A549 (cell line): Measurements from ENCODE around the gene MAP4K4. TPM values are rescaled to one million over a fixed set of nuclear protein-coding genes. Genes with fewer than 3 reads are reported as not detected.

ENCODE experiments used
- ATAC-seq, 2 experiments: fragments of 200-7000 bp in 1 of 2; fragments of >200 bp in 1 of 2; cut with Nextera tagmentation in 1 of 2; cut with Tn5 transposase in 1 of 2; 3 replicates each; pipeline versions ENCODE4 v1.8.0 to v1.9.1; 2018 to 2020; ENCODE audit warnings: mild to moderate bottlenecking in 1 of 2, moderate library complexity in 1 of 2
- CTCF ChIA-PET: fragments of 300-600 bp; sonication (Branson Sonifier 250); formaldehyde crosslinking; extraction: SDS; loops from one replicate; lab custom pipeline; 2021; ENCODE audit warnings: antibody characterized with exemption, inconsistent platforms; lab: Yijun Ruan, JAX
- POLR2A ChIA-PET: fragments of 350-600 bp; formaldehyde crosslinking; extraction: SDS; loops from one replicate; lab custom pipeline; 2021; ENCODE audit warnings: antibody characterized with exemption, inconsistent platforms; lab: Yijun Ruan, JAX
- DNase-seq, 2 experiments: peaks; one replicate each; pipeline versions ENCODE4 v3.0.0 to v3.0.0-alpha.2; 2011 to 2016; ENCODE audit warnings: low read depth in 1 of 2, low spot score in 1 of 2
- FAIRE-seq: peaks from 2 replicates; lab custom pipeline; 2011; peaks lifted over from hg19 to GRCh38; lab: Jason Lieb, UNC
- H3K27ac ChIP-seq, 2 experiments: fragments of >200 bp; sonication (Bioruptor Twin); formaldehyde crosslinking; 3 replicates each; pipeline ENCODE4 v1.5.1; 2016 to 2017
- H3K4me1 ChIP-seq: fragments of >200 bp; sonication (Bioruptor Twin); formaldehyde crosslinking; 3 replicates; pipeline ENCODE4 v1.6.1; 2016
- H3K4me2 ChIP-seq: fragments of >200 bp; sonication (Bioruptor Twin); formaldehyde crosslinking; 3 replicates; pipeline ENCODE4 v1.6.1; 2016
- H3K4me3 ChIP-seq: fragments of >200 bp; sonication (Bioruptor Twin); formaldehyde crosslinking; 3 replicates; pipeline ENCODE4 v1.5.1; 2016
- H3K9me3 ChIP-seq: fragments of >200 bp; sonication (Bioruptor Twin); formaldehyde crosslinking; 3 replicates; pipeline ENCODE4 v1.6.1; 2016
- BHLHE40 ChIP-seq: IDR thresholded peaks from 2 replicates; pipeline ENCODE4 v1.6.1; 2012; ENCODE audit warnings: low read depth, low read length, inconsistent platforms
- CBX8 ChIP-seq: fragments of 200-600 bp; sonication (generic); IDR thresholded peaks from 2 replicates; pipeline ENCODE4 v1.6.1; 2016
- CEBPB ChIP-seq, 2 experiments: fragments of >200 bp in 1 of 2; sonication (Bioruptor Twin) in 1 of 2; formaldehyde crosslinking in 1 of 2; IDR thresholded peaks; 2 replicates each; pipeline ENCODE4 v1.6.1; 2012 to 2016
- EHF ChIP-seq: fragments of 250-450 bp; sonication (Bioruptor Pico); IDR thresholded peaks from 2 replicates; pipeline ENCODE4 v1.5.0; 2020; ENCODE audit warnings: mild to moderate bottlenecking
- FOSB ChIP-seq: fragments of 250-450 bp; sonication (Bioruptor Pico); IDR thresholded peaks from 2 replicates; pipeline ENCODE4 v1.5.0; 2020; ENCODE audit warnings: mild to moderate bottlenecking, moderate library complexity
- HDAC2 ChIP-seq: fragments of 200-600 bp; sonication (generic); IDR thresholded peaks from 2 replicates; pipeline ENCODE4 v1.6.1; 2016
- HOXB13 ChIP-seq: fragments of 250-450 bp; sonication (Bioruptor Pico); IDR thresholded peaks from 2 replicates; pipeline ENCODE4 v1.5.0; 2020; ENCODE audit warnings: low read depth, mild to moderate bottlenecking, moderate library complexity
- MAFK ChIP-seq: fragments of 450-650 bp; IDR thresholded peaks from 2 replicates; pipeline ENCODE4 v1.6.1; 2014; ENCODE audit not compliant: partially characterized antibody
- NR3C1 ChIP-seq: fragments of >200 bp; sonication (Bioruptor Twin); formaldehyde crosslinking; IDR thresholded peaks from 3 replicates; pipeline ENCODE4 v1.6.1; 2017
- PHF8 ChIP-seq: fragments of 200-600 bp; sonication (generic); IDR thresholded peaks from 2 replicates; pipeline ENCODE4 v1.6.1; 2016; ENCODE audit warnings: low read depth, mild to moderate bottlenecking, antibody characterized with exemption, moderate library complexity, borderline replicate concordance
- POLR2A ChIP-seq: IDR thresholded peaks from 2 replicates; pipeline ENCODE4 v1.6.1; 2012; ENCODE audit warnings: mild to moderate bottlenecking, low read length
- POLR2AphosphoS2 ChIP-seq: conservative IDR thresholded peaks from 2 replicates; pipeline ENCODE4 v1.6.1; 2012; ENCODE audit warnings: low read length, improper control_type of control experiment, inconsistent platforms
- RAD21 ChIP-seq, 2 experiments: fragments of >200 bp in 1 of 2; sonication (Bioruptor Twin) in 1 of 2; formaldehyde crosslinking in 1 of 2; IDR thresholded peaks in 1 of 2; conservative IDR thresholded peaks in 1 of 2; 2 replicates in 1 of 2; 3 replicates in 1 of 2; pipeline ENCODE4 v1.6.1; 2012 to 2018; ENCODE audit warnings: inconsistent platforms in 1 of 2
- RARB ChIP-seq: fragments of 250-450 bp; sonication (Bioruptor Pico); IDR thresholded peaks from 2 replicates; pipeline ENCODE4 v1.8.0; 2021; ENCODE audit warnings: mild to moderate bottlenecking, moderate library complexity
- RCOR1 ChIP-seq: fragments of 150-350 bp; IDR thresholded peaks from 2 replicates; pipeline ENCODE4 v1.6.1; 2014; ENCODE audit warnings: antibody characterized with exemption, low read length, low read depth
- TFCP2L1 ChIP-seq: fragments of 250-450 bp; sonication (Bioruptor Pico); IDR thresholded peaks from 2 replicates; pipeline ENCODE4 v1.5.0; 2021; ENCODE audit warnings: mild to moderate bottlenecking
- ZFP36 ChIP-seq: fragments of 450-650 bp; IDR thresholded peaks from 2 replicates; pipeline ENCODE4 v1.6.1; 2014; ENCODE audit warnings: borderline replicate concordance; ENCODE audit not compliant: partially characterized antibody
- ZSCAN20 ChIP-seq: fragments of 250-450 bp; sonication (Bioruptor Pico); IDR thresholded peaks from 2 replicates; pipeline ENCODE4 v1.8.0; 2022; ENCODE audit warnings: mild to moderate bottlenecking, moderate library complexity
- WGBS: methylation state at CpG from one replicate; pipeline ENCODE4 v1.1.6; 2017; ENCODE audit errors: missing lambda C conversion rate; 5-methylcytosine and 5-hydroxymethylcytosine counted together
- polyA plus RNA-seq, 4 experiments: library from polyadenylated mRNA; depleted of rRNA in 3 of 4; stranded (reverse); fragments of >200 nt; fragmentation: RNase III in 1 of 4; extraction: RNeasy Plus Mini Kit Qiagen cat#74134 plus additional on column Dnase treatment in 1 of 4; gene quantifications; 2 replicates in 3 of 4; 3 replicates in 1 of 4; pipeline ENCODE4 v1.2.3, GENCODE V29; 2011 to 2017
- TF ChIP-seq, protein P1 (sequence below): fragments of 250-450 bp; sonication (Bioruptor Pico); IDR thresholded peaks from 2 replicates; pipeline ENCODE4 v1.5.0; 2021; ENCODE audit warnings: mild to moderate bottlenecking, moderate library complexity, borderline replicate concordance
- TF ChIP-seq, protein P2 (sequence below): fragments of 200-600 bp; sonication (generic); IDR thresholded peaks from 2 replicates; pipeline ENCODE4 v1.6.1; 2016; ENCODE audit warnings: antibody characterized with exemption, mild to moderate bottlenecking, moderate library complexity
- TF ChIP-seq, protein P3 (sequence below): fragments of >200 bp; sonication (Bioruptor Twin); formaldehyde crosslinking; IDR thresholded peaks from 2 replicates; pipeline ENCODE4 v1.6.1; 2016
- TF ChIP-seq, protein P4 (sequence below): IDR thresholded peaks from 2 replicates; pipeline ENCODE4 v1.6.1; 2012

MAP4K4 gene
- polyA plus RNA-seq, 2 of the 4 experiments (the other 2 are of a cell fraction), result 61.9 to 82.2 TPM

DNA sequence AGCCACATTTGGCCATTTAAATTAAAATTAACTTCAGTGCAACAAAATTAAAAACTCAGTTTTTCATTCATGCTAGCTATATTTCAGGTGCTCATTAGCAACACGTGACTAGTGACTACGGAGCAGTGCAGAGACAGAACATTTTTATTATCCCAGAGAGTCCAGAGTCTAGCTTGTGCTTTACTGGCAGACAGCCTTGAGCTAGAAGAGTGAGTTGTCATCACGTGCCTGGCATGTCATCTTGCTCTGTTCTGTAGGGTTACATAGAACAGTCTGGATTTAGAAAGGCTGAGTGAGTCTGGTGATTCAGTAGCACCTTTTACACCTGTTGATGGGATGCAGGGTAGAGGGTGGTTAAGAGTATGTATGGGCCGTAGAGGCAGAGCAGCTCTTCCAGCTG is 157.4 kb downstream of the MAP4K4 start:
- no peak overlapping the region for H3K4me3 ChIP-seq
- ATAC-seq (no peak), DNase-seq (no peak), FAIRE-seq (no peak)
- no peak overlapping the region for H3K27ac ChIP-seq
- TF ChIP-seq CBX8, result no peak
- TF ChIP-seq, protein P1, sequence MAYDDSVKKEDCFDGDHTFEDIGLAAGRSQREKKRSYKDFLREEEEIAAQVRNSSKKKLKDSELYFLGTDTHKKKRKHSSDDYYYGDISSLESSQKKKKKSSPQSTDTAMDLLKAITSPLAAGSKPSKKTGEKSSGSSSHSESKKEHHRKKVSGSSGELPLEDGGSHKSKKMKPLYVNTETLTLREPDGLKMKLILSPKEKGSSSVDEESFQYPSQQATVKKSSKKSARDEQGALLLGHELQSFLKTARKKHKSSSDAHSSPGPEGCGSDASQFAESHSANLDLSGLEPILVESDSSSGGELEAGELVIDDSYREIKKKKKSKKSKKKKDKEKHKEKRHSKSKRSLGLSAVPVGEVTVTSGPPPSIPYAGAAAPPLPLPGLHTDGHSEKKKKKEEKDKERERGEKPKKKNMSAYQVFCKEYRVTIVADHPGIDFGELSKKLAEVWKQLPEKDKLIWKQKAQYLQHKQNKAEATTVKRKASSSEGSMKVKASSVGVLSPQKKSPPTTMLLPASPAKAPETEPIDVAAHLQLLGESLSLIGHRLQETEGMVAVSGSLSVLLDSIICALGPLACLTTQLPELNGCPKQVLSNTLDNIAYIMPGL, result no peak
- no peak for TF ChIP-seq FOSB (CRISPR knock-in tag)
- TF ChIP-seq MAFK, result no peak
- TF ChIP-seq, protein P2, sequence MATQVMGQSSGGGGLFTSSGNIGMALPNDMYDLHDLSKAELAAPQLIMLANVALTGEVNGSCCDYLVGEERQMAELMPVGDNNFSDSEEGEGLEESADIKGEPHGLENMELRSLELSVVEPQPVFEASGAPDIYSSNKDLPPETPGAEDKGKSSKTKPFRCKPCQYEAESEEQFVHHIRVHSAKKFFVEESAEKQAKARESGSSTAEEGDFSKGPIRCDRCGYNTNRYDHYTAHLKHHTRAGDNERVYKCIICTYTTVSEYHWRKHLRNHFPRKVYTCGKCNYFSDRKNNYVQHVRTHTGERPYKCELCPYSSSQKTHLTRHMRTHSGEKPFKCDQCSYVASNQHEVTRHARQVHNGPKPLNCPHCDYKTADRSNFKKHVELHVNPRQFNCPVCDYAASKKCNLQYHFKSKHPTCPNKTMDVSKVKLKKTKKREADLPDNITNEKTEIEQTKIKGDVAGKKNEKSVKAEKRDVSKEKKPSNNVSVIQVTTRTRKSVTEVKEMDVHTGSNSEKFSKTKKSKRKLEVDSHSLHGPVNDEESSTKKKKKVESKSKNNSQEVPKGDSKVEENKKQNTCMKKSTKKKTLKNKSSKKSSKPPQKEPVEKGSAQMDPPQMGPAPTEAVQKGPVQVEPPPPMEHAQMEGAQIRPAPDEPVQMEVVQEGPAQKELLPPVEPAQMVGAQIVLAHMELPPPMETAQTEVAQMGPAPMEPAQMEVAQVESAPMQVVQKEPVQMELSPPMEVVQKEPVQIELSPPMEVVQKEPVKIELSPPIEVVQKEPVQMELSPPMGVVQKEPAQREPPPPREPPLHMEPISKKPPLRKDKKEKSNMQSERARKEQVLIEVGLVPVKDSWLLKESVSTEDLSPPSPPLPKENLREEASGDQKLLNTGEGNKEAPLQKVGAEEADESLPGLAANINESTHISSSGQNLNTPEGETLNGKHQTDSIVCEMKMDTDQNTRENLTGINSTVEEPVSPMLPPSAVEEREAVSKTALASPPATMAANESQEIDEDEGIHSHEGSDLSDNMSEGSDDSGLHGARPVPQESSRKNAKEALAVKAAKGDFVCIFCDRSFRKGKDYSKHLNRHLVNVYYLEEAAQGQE, result no peak
- no peak for TF ChIP-seq HOXB13 (CRISPR knock-in tag)
- TF ChIP-seq HDAC2, result no peak
- no peak for TF ChIP-seq BHLHE40
- no peak for TF ChIP-seq PHF8
- TF ChIP-seq ZSCAN20 (CRISPR knock-in tag), result no peak
- no peak for TF ChIP-seq RARB
- TF ChIP-seq POLR2A, result no peak
- no peak for TF ChIP-seq NR3C1
- 90% methylated on average over 4 of the region's 4 CpGs for WGBS
- H3K4me1 ChIP-seq, result peaks cover 8% of the 10 kb centered on the region; the same call in 1 of the 3 replicates
- POLR2A ChIA-PET, result no interaction called here
- H3K9me3 ChIP-seq, result no peaks in the 10 kb centered on the region
- no peak overlapping the region for H3K4me2 ChIP-seq
- CTCF ChIA-PET, result interaction anchor here (1.1 kb wide), 1 partner anchor 26 kb away, joined by 3 read pairs; no protein-coding TSS in a partner anchor

DNA sequence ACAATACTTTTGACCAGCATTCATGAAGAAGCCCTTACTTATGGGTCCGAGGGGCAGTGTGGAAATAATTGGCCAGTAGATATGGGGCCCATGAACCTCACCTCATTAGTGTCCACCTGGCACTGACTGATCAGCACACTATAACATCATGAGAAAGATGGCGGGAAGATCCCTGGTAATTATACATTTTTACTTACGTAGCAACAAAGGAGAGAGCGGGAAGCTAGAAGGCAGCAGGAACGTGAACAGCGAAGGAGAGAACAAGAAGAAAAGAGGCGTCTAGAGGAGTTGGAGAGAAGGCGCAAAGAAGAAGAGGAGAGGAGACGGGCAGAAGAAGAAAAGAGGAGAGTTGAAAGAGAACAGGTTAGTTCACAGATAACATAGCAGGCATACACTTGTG is 158.3 kb downstream of the MAP4K4 start:
- no peak overlapping the region for H3K27ac ChIP-seq
- 92% methylated on average over 9 of the region's 9 CpGs for WGBS
- no peak for FAIRE-seq
- POLR2A ChIA-PET, result no interaction called here
- CTCF ChIA-PET, result interaction anchor here (1.2 kb wide), 1 partner anchor 25 kb away, joined by 4 read pairs; no protein-coding TSS in a partner anchor
- H3K4me3 ChIP-seq, result no peak overlapping the region
- no peak for DNase-seq
- TF ChIP-seq BHLHE40, result no peak
- no peak for TF ChIP-seq CEBPB (IDR thresholded peaks at IDR 0.05)
- TF ChIP-seq, protein P3, sequence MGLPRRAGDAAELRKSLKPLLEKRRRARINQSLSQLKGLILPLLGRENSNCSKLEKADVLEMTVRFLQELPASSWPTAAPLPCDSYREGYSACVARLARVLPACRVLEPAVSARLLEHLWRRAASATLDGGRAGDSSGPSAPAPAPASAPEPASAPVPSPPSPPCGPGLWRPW, result no peak
- no peak for TF ChIP-seq HOXB13 (CRISPR knock-in tag)
- no peak for TF ChIP-seq EHF
- TF ChIP-seq TFCP2L1 (CRISPR knock-in tag), result no peak
- no peak for TF ChIP-seq ZSCAN20 (CRISPR knock-in tag)
- TF ChIP-seq RCOR1, result no peak
- TF ChIP-seq ZFP36, result no peak
- TF ChIP-seq POLR2AphosphoS2, result no peak
- no peak for TF ChIP-seq RAD21 (conservative IDR thresholded peaks at IDR 0.05 in 1 of 2, IDR thresholded peaks at IDR 0.05 in 1 of 2)
- TF ChIP-seq, protein P4, sequence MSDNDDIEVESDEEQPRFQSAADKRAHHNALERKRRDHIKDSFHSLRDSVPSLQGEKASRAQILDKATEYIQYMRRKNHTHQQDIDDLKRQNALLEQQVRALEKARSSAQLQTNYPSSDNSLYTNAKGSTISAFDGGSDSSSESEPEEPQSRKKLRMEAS, result no peak
- no peaks in the 10 kb centered on the region for H3K9me3 ChIP-seq
- H3K4me1 ChIP-seq, result peaks cover 8% of the 10 kb centered on the region; the same call in 1 of the 3 replicates
- no peak overlapping the region for H3K4me2 ChIP-seq
- no peak for ATAC-seq
